AG09309 (cell line): ENCODE measurements around the gene FLNC.
A peak's percentile ranks its signal among the peaks of the same experiment; 100 is the strongest.

Experiments
- DNase-seq: peaks from one replicate; pipeline ENCODE4 v3.0.0-alpha.2; 2010; ENCODE audit warnings: low read depth
- H3K4me3 ChIP-seq: 2 replicates; pipeline ENCODE4 v1.5.1; 2011; ENCODE audit warnings: mild to moderate bottlenecking, low read depth, low read length, moderate library complexity; ENCODE audit not compliant: control insufficient read depth
- CTCF ChIP-seq: IDR thresholded peaks from 2 replicates; pipeline ENCODE4 v1.5.1; 2011; ENCODE audit warnings: mild to moderate bottlenecking, low read depth, low read length, inconsistent platforms; ENCODE audit not compliant: insufficient read depth, control insufficient read depth; ENCODE audit errors: missing control alignments

FLNC gene

GRCh38 chr7:128880791-128881457 lies 50.7 kb downstream of the FLNC start:
- no peak for TF ChIP-seq CTCF
- DNase-seq = no peak
- no peak overlapping the region for H3K4me3 ChIP-seq

DNA sequence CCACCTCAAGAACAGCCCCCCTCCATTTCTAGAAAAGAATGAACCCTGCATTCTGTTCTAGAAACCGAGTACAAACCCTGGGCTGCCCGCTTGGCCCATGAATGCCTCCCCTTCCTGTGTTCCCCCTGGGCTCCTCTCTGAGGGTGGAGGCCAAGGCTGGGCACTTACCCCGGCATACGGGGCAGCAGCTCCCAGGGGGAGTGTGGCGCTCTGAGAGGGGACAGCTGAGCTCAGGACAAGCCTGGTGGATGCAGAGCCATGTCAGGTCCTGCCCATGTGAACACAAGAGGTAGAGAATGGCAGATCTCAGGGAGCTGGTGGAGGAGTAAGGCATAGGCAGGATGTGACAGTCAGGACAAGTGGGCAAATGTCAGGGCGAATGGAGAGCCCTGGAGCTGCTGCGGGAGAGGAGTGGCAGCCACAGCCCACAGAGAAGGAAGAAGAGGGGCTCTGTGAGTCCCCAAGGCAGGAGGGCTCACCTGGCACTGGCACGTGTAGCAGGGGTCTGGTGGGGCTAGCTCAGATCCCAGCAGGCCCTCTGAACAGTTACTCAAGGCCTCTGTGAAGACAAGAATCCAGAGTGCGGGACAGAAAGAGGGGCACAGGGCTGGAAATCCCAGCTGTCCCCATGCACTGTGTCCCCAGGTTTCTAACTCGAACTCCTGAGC lies 51.4 kb downstream of the FLNC start:
- H3K4me3 ChIP-seq = no peak overlapping the region
- no peak for TF ChIP-seq CTCF
- no peak for DNase-seq

GRCh38 chr7:128882134-128882533 lies 51.9 kb downstream of the FLNC start:
- no peak for TF ChIP-seq CTCF
- no peak overlapping the region for H3K4me3 ChIP-seq
- DNase-seq = no peak

GRCh38 chr7:128883622-128884448 lies 53.6 kb downstream of the FLNC start:
- H3K4me3 ChIP-seq = no peak overlapping the region
- no peak for DNase-seq
- peak; percentile 92 for TF ChIP-seq CTCF

- no peak overlapping the region for H3K4me3 ChIP-seq
Measured at GRCh38 chr7:128884561-128885369, 54.6 kb downstream of the FLNC start.

More at GRCh38 chr7:128884561-128885369, 54.6 kb downstream of the FLNC start:
- TF ChIP-seq CTCF = no peak
- no peak for DNase-seq
